Measurements from ENCODE around the gene GAREM1. TPM values are rescaled to one million over a fixed set of nuclear protein-coding genes. Genes with fewer than 3 reads are reported as not detected.

Gene GAREM1
- total and polyA plus RNA-seq, 12 donors: 3.5 to 69.5 (median 23.0) TPM

- H3K4me1 ChIP-seq (replicated peaks in 1 of 2): no peaks in the 10 kb centered on the region
- DNase-seq: no peak
- H3K9me3 ChIP-seq (replicated peaks in 1 of 3): no peaks in the 10 kb centered on the region
- peaks cover 0 to 26% of the 10 kb centered on the region in 2 donors for H3K36me3 ChIP-seq (replicated peaks in 1 of 2)
- no peak overlapping the region for H3K4me3 ChIP-seq
- no peaks in the 10 kb centered on the region for H3K27me3 ChIP-seq
- 94 to 97% (median 94%) methylated on average over 8 of the region's 8 CpGs for WGBS, 4 donors
- intact Hi-C loops (cut with DNase I): loop anchor here (5.0 kb wide), 1 partner anchor 202 kb away; the partner anchor contains the start of gene GAREM1 (in 2 of the 2)
- TF ChIP-seq POLR2A (IDR thresholded peaks at IDR 0.05) (no peak), CTCF (IDR thresholded peaks at IDR 0.05) (no peak)
- H3K27ac ChIP-seq: no peak overlapping the region
Observed at GRCh38 chr18:32270341-32270740, 200.3 kb downstream of the GAREM1 start.

- TF ChIP-seq CTCF (IDR thresholded peaks at IDR 0.05) (no peak), POLR2A (IDR thresholded peaks at IDR 0.05) (no peak)
- intact Hi-C loops (cut with DNase I): loop anchor here (5.0 to 10.0 kb wide), 2 partner anchors 277 to 285 kb away; no protein-coding TSS in a partner anchor
- 91 to 98% (median 94%) methylated on average over 4 of the region's 4 CpGs for WGBS, 4 donors
- DNase-seq: no peak
- Histone ChIP-seq H3K9me3 (replicated peaks in 1 of 3) (no peaks in the 10 kb centered on the region), H3K27ac (no peak overlapping the region), H3K36me3 (replicated peaks in 1 of 2) (peaks cover 0 to 26% of the 10 kb centered on the region in 2 donors), H3K27me3 (no peaks in the 10 kb centered on the region), H3K4me1 (replicated peaks in 1 of 2) (no peaks in the 10 kb centered on the region), H3K4me3 (no peak overlapping the region)
Observed at GRCh38 chr18:32267463-32267862, 203.2 kb downstream of the GAREM1 start.

GRCh38 chr18:32264401-32264800, 206.3 kb downstream of the GAREM1 start:
- DNase-seq: no peak
- no peak for TF ChIP-seq POLR2A (IDR thresholded peaks at IDR 0.05)
- no peak for TF ChIP-seq CTCF (IDR thresholded peaks at IDR 0.05)
- H3K36me3 ChIP-seq (replicated peaks in 1 of 2): peaks cover 0 to 19% of the 10 kb centered on the region in 2 donors
- intact Hi-C loops (cut with DNase I): loop anchor here in 1 of 2 donors (10.0 kb wide), 1 partner anchor 280 kb away; no protein-coding TSS in a partner anchor
- no peaks in the 10 kb centered on the region for H3K27me3 ChIP-seq
- no peaks in the 10 kb centered on the region for H3K9me3 ChIP-seq (replicated peaks in 1 of 3)
- 82 to 85% (median 85%) methylated on average over 2 of the region's 2 CpGs for WGBS, 4 donors
- no peak overlapping the region for H3K4me3 ChIP-seq
- H3K4me1 ChIP-seq (replicated peaks in 1 of 2): no peaks in the 10 kb centered on the region
- H3K27ac ChIP-seq: no peak overlapping the region

GRCh38 chr18:32262092-32262491, 208.6 kb downstream of the GAREM1 start:
- Histone ChIP-seq H3K27me3 (no peaks in the 10 kb centered on the region), H3K4me3 (no peak overlapping the region), H3K9me3 (replicated peaks in 1 of 3) (no peaks in the 10 kb centered on the region), H3K27ac (no peak overlapping the region), H3K4me1 (replicated peaks in 1 of 2) (no peaks in the 10 kb centered on the region), H3K36me3 (replicated peaks in 1 of 2) (no peaks in the 10 kb centered on the region)
- TF ChIP-seq POLR2A (IDR thresholded peaks at IDR 0.05) (no peak), CTCF (IDR thresholded peaks at IDR 0.05) (no peak)
- no peak for DNase-seq
- intact Hi-C loops (cut with DNase I): loop anchor here in 1 of 2 donors (10.0 kb wide), 1 partner anchor 283 kb away; no protein-coding TSS in a partner anchor
- WGBS, 4 donors: 64 to 78% (median 71%) methylated on average over 1 of the region's 1 CpG
